K562 treated with DMSO at 1 percent for 48 hours (cell line): ENCODE results near the gene INSL6. TPM values are rescaled to one million over a fixed set of nuclear protein-coding genes. Genes with fewer than 3 reads are reported as not detected.

ENCODE experiments used
- total RNA-seq: library from RNA; unstranded; fragments of 300-600 nt; gene quantifications from 2 replicates; pipeline ENCODE4 v1.2.3, GENCODE V29; 2022; ENCODE audit warnings: low replicate concordance; ENCODE audit errors: extremely low read depth

Gene INSL6, protein sequence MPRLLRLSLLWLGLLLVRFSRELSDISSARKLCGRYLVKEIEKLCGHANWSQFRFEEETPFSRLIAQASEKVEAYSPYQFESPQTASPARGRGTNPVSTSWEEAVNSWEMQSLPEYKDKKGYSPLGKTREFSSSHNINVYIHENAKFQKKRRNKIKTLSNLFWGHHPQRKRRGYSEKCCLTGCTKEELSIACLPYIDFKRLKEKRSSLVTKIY
- not detected in 2 replicates for total RNA-seq

DNA sequence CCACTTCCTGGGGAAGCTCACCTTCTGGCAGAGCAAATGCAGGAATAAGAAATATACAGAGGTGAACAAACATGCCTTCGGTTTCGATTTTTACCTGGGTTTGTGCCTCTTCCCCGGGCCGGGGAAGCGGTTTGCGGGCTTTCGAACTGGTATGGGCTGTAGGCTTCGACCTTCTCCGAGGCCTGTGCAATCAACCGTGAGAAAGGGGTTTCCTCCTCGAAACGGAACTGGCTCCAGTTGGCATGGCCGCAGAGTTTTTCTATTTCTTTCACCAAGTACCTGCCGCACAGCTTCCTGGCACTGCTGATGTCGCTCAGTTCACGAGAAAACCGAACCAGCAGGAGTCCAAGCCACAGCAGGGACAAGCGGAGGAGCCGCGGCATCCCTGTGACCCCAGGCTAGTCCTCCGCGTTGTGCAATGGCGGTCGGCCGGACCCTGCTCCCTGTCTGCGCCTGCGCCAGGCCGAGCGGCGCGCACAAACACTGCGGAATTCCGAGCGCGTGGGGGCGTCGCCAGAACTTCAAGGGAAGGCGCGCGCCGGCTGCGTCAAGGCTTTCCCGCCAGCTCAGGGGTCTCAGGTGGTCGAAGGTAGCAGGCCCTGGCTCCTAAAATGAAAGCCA is at the start of gene INSL6:
TSS of gene INSL6 (minus strand) at position 420 of the 621 bp plus-strand sequence. CDS start at position 383, 37 bp downstream.

DNA sequence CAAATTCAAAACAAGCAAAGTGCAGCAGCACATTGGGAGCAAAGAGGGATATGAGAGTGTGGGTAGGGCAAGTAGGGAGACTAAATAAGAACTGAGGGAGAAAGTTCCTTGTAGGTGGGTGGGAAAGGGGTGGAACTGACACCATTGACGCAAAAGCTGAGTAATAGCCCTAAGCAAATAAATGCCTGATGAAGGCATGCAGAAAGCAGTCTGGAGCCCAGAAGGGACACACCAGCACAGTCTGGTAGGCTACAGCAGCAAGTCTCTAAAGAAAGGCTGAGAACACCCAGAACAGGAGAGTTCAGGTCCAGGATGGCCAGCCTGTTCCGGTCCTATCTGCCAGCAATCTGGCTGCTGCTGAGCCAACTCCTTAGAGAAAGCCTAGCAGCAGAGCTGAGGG is 45.8 kb upstream of the INSL6 start, which contains the start of gene INSL4:
TSS of gene INSL4 (plus strand) at position 208 of the 400 bp plus-strand sequence. CDS start at position 313, 105 bp downstream.

Other genes with a start within 250 kb of the INSL6 start
- gene JAK2, start 200.4 kb downstream of the INSL6 start, total RNA-seq = not detected in 2 replicates
- gene INSL4, start 45.8 kb upstream of the INSL6 start, total RNA-seq = not detected in 2 replicates
- not detected in 2 replicates for gene RLN2, start 119.1 kb upstream of the INSL6 start, total RNA-seq
- gene RLN1, start 154.2 kb upstream of the INSL6 start, total RNA-seq = not detected in 2 replicates